GM10266 (cell line): Measurements from ENCODE around the gene NF1.
"Not testable (repeated sequence)": the region's sequence is repeated elsewhere in the genome, so short reads cannot be mapped to it uniquely, and the experiment has no call there.

ENCODE experiments used
- DNase-seq: peaks from one replicate; pipeline ENCODE4 v3.0.0; 2012; ENCODE audit errors: extremely low spot score
- CTCF ChIP-seq: IDR thresholded peaks from 2 replicates; pipeline ENCODE4 v1.5.1; 2012; ENCODE audit warnings: mild to moderate bottlenecking, low read depth; ENCODE audit not compliant: control insufficient read depth, insufficient read depth; ENCODE audit errors: missing control alignments

Gene NF1

GRCh38 chr17:31099016-31099415, 4.2 kb downstream of the NF1 start:
- TF ChIP-seq CTCF = no peak
- no peak for DNase-seq

GRCh38 chr17:31100840-31101459, 6.2 kb downstream of the NF1 start:
- DNase-seq = no peak
- no peak for TF ChIP-seq CTCF

- TF ChIP-seq CTCF = no peak
- no peak for DNase-seq
Measured at GRCh38 chr17:31101943-31102342, 7.2 kb downstream of the NF1 start.

- DNase-seq = no peak
- no peak for TF ChIP-seq CTCF
Measured at GRCh38 chr17:31105991-31106390, 11.2 kb downstream of the NF1 start.

GRCh38 chr17:31111183-31111582, 16.4 kb downstream of the NF1 start:
- DNase-seq = no peak
- no peak for TF ChIP-seq CTCF

- no peak for TF ChIP-seq CTCF
- DNase-seq = no peak
Measured at GRCh38 chr17:31112001-31112661, 17.4 kb downstream of the NF1 start.

- DNase-seq = not testable (repeated sequence)
Measured at GRCh38 chr17:31113368-31113767, 18.6 kb downstream of the NF1 start.
